ENCODE data around the gene SGCD. TPM values are rescaled to one million over a fixed set of nuclear protein-coding genes. Genes with fewer than 3 reads are reported as not detected.

Gene SGCD
- total and polyA plus RNA-seq, 8 donors: 0.58 to 55.8 (median 2.8) TPM

- intact Hi-C loops (cut with DNase I; ENCODE audit: low total_unique reads): no loop called here
- Histone ChIP-seq H3K36me3 (no peaks in the 10 kb centered on the region), H3K4me3 (no peak overlapping the region), H3K4me1 (peaks cover 0 to 31% (median 6%) of the 10 kb centered on the region in 4 donors), H3K27ac (no peak overlapping the region), H3K9me3 (peaks cover 0 to 15% (median 1%) of the 10 kb centered on the region in 4 donors), H3K27me3 (no peaks in the 10 kb centered on the region)
- WGBS, 5 donors: 53 to 80% (median 65%) methylated on average over 2 of the region's 2 CpGs
- DNase-seq: no peak
- TF ChIP-seq EP300 (IDR thresholded peaks at IDR 0.05) (no peak), CTCF (IDR thresholded peaks at IDR 0.05) (no peak), POLR2A (IDR thresholded peaks at IDR 0.05) (no peak), POLR2AphosphoS5 (IDR thresholded peaks at IDR 0.05) (no peak)
Observed at GRCh38 chr5:156396830-156397081, 69.8 kb downstream of the SGCD start.

GRCh38 chr5:156399323-156399722, 72.4 kb downstream of the SGCD start:
- 46 to 86% (median 73%) methylated on average over 2 of the region's 2 CpGs for WGBS, 5 donors
- no peaks in the 10 kb centered on the region for H3K9me3 ChIP-seq
- intact Hi-C loops (cut with DNase I; ENCODE audit: low total_unique reads): no loop called here
- H3K36me3 ChIP-seq: no peaks in the 10 kb centered on the region
- DNase-seq: no peak
- H3K4me1 ChIP-seq: peaks cover 0 to 31% (median 6%) of the 10 kb centered on the region in 4 donors
- TF ChIP-seq CTCF (IDR thresholded peaks at IDR 0.05) (no peak), EP300 (IDR thresholded peaks at IDR 0.05) (no peak), POLR2AphosphoS5 (IDR thresholded peaks at IDR 0.05) (no peak), POLR2A (IDR thresholded peaks at IDR 0.05) (no peak)
- no peaks in the 10 kb centered on the region for H3K27me3 ChIP-seq
- no peak overlapping the region for H3K27ac ChIP-seq
- H3K4me3 ChIP-seq: no peak overlapping the region

GRCh38 chr5:156400231-156400986, 73.4 kb downstream of the SGCD start:
- H3K27me3 ChIP-seq: no peaks in the 10 kb centered on the region
- no peaks in the 10 kb centered on the region for H3K9me3 ChIP-seq
- DNase-seq: peak in 1 of 2 donors; percentile 67
- no peak for TF ChIP-seq POLR2A (IDR thresholded peaks at IDR 0.05)
- intact Hi-C loops (cut with DNase I; ENCODE audit: low total_unique reads): no loop called here
- H3K36me3 ChIP-seq: no peaks in the 10 kb centered on the region
- no peak overlapping the region for H3K4me3 ChIP-seq
- H3K27ac ChIP-seq: no peak overlapping the region
- peaks cover 0 to 22% (median 3%) of the 10 kb centered on the region in 4 donors for H3K4me1 ChIP-seq

- H3K27me3 ChIP-seq: no peaks in the 10 kb centered on the region
- no peak overlapping the region for H3K4me3 ChIP-seq
- WGBS, 5 donors: 70 to 82% (median 79%) methylated on average over 4 of the region's 4 CpGs
- no peaks in the 10 kb centered on the region for H3K9me3 ChIP-seq
- no peak for DNase-seq
- peaks cover 0 to 12% (median 0%) of the 10 kb centered on the region in 4 donors for H3K4me1 ChIP-seq
- no peak overlapping the region for H3K27ac ChIP-seq
- no peaks in the 10 kb centered on the region for H3K36me3 ChIP-seq
- intact Hi-C loops (cut with DNase I; ENCODE audit: low total_unique reads): no loop called here
- TF ChIP-seq POLR2AphosphoS5 (IDR thresholded peaks at IDR 0.05) (no peak), POLR2A (IDR thresholded peaks at IDR 0.05) (no peak), EP300 (IDR thresholded peaks at IDR 0.05) (no peak), CTCF (IDR thresholded peaks at IDR 0.05) (no peak)
Observed at GRCh38 chr5:156401804-156402203, 74.8 kb downstream of the SGCD start.

GRCh38 chr5:156402387-156402921, 75.5 kb downstream of the SGCD start:
- intact Hi-C loops (cut with DNase I; ENCODE audit: low total_unique reads): no loop called here
- H3K27ac ChIP-seq: no peak overlapping the region
- no peaks in the 10 kb centered on the region for H3K27me3 ChIP-seq
- 72 to 81% (median 74%) methylated on average over 8 of the region's 8 CpGs for WGBS, 5 donors
- H3K9me3 ChIP-seq: no peaks in the 10 kb centered on the region
- TF ChIP-seq POLR2A (IDR thresholded peaks at IDR 0.05): no peak
- TF ChIP-seq CTCF (IDR thresholded peaks at IDR 0.05): no peak
- no peak for TF ChIP-seq EP300 (IDR thresholded peaks at IDR 0.05)
- no peak for TF ChIP-seq POLR2AphosphoS5 (IDR thresholded peaks at IDR 0.05)
- H3K36me3 ChIP-seq: no peaks in the 10 kb centered on the region
- no peak for DNase-seq
- H3K4me3 ChIP-seq: no peak overlapping the region
- H3K4me1 ChIP-seq: peaks cover 0 to 12% (median 0%) of the 10 kb centered on the region in 4 donors

Data from stomach (tissue), 9 donors.